ENCODE measurements around the gene SHOC1. TPM values are rescaled to one million over a fixed set of nuclear protein-coding genes. Genes with fewer than 3 reads are reported as not detected.

SHOC1 gene
- total and polyA plus RNA-seq, 2 donors (not counting 1 experiment from before 2014, with no cell fraction given) = not detected

DNA sequence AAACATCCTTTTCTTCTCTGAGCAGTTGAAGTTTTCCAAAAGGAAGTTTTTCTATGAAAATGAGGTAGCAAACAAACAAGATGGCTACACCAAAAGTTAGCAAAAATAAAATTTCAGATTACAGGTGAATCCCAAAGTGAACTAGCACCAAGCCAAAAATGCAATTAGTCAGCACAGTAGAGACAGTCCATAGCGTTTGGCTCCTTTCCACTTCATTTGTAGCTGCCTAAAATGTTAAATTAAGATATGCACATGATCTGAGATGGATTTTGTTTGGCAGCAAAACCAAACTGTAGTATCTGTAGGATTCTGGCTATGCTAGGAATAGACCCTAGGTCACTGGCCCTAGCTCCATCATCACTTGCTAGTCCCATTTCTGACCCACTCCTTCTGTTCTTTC, 45.7 kb upstream of the SHOC1 start:
- H3K9me3 Mint-ChIP-seq (ENCODE audit: insufficient read depth) = no peaks in the 10 kb centered on the region
- no peaks in the 10 kb centered on the region for H3K36me3 ChIP-seq (replicated peaks in 1 of 2; ENCODE audit: control extremely low read depth in 1 of 2, control insufficient read depth in 1 of 2, extremely low read depth in 1 of 2, insufficient read depth in 2 of 2, low read length in 1 of 2)
- H2AFZ ChIP-seq (ENCODE audit: insufficient read depth, low read depth, low read length, poor library complexity, severe bottlenecking) = no peak overlapping the region
- no peak overlapping the region for H3K4me2 ChIP-seq (replicated peaks; ENCODE audit: low read depth, low read length, poor library complexity, severe bottlenecking)
- no peak overlapping the region for H3K27ac ChIP-seq (ENCODE audit: low read length in 2 of 2)
- ChIA-PET POLR2A (no interaction called here), CTCF (no interaction called here)
- TF ChIP-seq, protein P1, sequence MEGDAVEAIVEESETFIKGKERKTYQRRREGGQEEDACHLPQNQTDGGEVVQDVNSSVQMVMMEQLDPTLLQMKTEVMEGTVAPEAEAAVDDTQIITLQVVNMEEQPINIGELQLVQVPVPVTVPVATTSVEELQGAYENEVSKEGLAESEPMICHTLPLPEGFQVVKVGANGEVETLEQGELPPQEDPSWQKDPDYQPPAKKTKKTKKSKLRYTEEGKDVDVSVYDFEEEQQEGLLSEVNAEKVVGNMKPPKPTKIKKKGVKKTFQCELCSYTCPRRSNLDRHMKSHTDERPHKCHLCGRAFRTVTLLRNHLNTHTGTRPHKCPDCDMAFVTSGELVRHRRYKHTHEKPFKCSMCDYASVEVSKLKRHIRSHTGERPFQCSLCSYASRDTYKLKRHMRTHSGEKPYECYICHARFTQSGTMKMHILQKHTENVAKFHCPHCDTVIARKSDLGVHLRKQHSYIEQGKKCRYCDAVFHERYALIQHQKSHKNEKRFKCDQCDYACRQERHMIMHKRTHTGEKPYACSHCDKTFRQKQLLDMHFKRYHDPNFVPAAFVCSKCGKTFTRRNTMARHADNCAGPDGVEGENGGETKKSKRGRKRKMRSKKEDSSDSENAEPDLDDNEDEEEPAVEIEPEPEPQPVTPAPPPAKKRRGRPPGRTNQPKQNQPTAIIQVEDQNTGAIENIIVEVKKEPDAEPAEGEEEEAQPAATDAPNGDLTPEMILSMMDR (IDR thresholded peaks at IDR 0.05) = no peak
- TF ChIP-seq EZH2 (IDR thresholded peaks at IDR 0.05; ENCODE audit: borderline replicate concordance, insufficient read depth, low read depth, low read length, poor library complexity, severe bottlenecking) = no peak
- H3K27ac Mint-ChIP-seq = no peak overlapping the region
- WGBS (ENCODE audit: insufficient coverage) = no CpG with 5 or more reads among the region's 1 CpG
- H3K4me1 Mint-ChIP-seq = peaks cover 9% of the 10 kb centered on the region
- no peaks in the 10 kb centered on the region for H4K20me1 ChIP-seq (ENCODE audit: control insufficient read depth, insufficient read depth, low read length, poor library complexity, severe bottlenecking)
- ATAC-seq (ENCODE audit: low read depth) (no peak), DNase-seq (no peak)
- peaks cover 4% of the 10 kb centered on the region for H3K27me3 Mint-ChIP-seq
- intact Hi-C loops (cut with micrococcal nuclease) = no loop called here
- H3K9me3 ChIP-seq (ENCODE audit: control extremely low read depth in 1 of 3, control insufficient read depth in 2 of 3, insufficient read depth in 1 of 3, low read length in 2 of 3) = no peaks in the 10 kb centered on the region
- H3K9ac ChIP-seq (ENCODE audit: low read length) = no peak overlapping the region
- no peak overlapping the region for H3K4me3 Mint-ChIP-seq
- no peaks in the 10 kb centered on the region for H3K79me2 ChIP-seq (ENCODE audit: control insufficient read depth, insufficient read depth, low read length)
- peaks cover 0 to 4% of the 10 kb centered on the region in 2 donors for H3K4me1 ChIP-seq (ENCODE audit: control insufficient read depth in 2 of 2, insufficient read depth in 2 of 2, low read length in 2 of 2)
- H3K27me3 ChIP-seq (replicated peaks in 1 of 4; ENCODE audit: control extremely low read depth in 1 of 4, control insufficient read depth in 3 of 4, insufficient read depth in 4 of 4, low read length in 3 of 4) = no peaks in the 10 kb centered on the region
- H3K4me3 ChIP-seq (ENCODE audit: control extremely low read depth in 1 of 5, extremely low read depth in 1 of 5, insufficient read depth in 1 of 5, low read depth in 2 of 5, low read length in 4 of 5) = no peak overlapping the region

DNA sequence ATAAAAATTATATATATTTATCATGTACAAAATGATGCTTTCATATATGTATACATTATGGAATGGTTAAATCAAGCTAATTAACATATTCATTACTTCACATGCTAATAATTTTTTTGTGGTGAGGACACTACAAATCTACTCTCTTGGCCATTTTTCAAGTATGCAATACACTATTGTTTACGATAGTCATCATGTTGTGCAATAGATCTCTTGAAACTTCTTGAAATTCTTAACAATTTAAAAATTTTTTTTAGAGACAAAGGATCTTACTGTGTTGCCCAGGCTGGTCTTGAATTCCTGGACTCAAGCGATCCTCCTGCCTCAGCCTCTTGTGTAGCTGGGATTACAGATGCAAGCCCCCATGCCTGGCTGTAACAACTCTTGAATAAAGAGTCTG, 45.2 kb upstream of the SHOC1 start:
- intact Hi-C loops (cut with micrococcal nuclease) = no loop called here
- Mint-ChIP-seq H3K9me3 (ENCODE audit: insufficient read depth) (no peaks in the 10 kb centered on the region), H3K27ac (no peak overlapping the region), H3K4me1 (peaks cover 9% of the 10 kb centered on the region), H3K4me3 (no peak overlapping the region), H3K27me3 (peaks cover 4% of the 10 kb centered on the region)
- Histone ChIP-seq H2AFZ (ENCODE audit: insufficient read depth, low read depth, low read length, poor library complexity, severe bottlenecking) (no peak overlapping the region), H3K27ac (ENCODE audit: low read length in 2 of 2) (no peak overlapping the region), H3K9ac (ENCODE audit: low read length) (no peak overlapping the region), H3K9me3 (ENCODE audit: control extremely low read depth in 1 of 3, control insufficient read depth in 2 of 3, insufficient read depth in 1 of 3, low read length in 2 of 3) (no peaks in the 10 kb centered on the region), H3K4me1 (ENCODE audit: control insufficient read depth in 2 of 2, insufficient read depth in 2 of 2, low read length in 2 of 2) (peaks cover 0 to 4% of the 10 kb centered on the region in 2 donors), H3K27me3 (replicated peaks in 1 of 4; ENCODE audit: control extremely low read depth in 1 of 4, control insufficient read depth in 3 of 4, insufficient read depth in 4 of 4, low read length in 3 of 4) (no peaks in the 10 kb centered on the region), H3K79me2 (ENCODE audit: control insufficient read depth, insufficient read depth, low read length) (no peaks in the 10 kb centered on the region), H3K4me2 (replicated peaks; ENCODE audit: low read depth, low read length, poor library complexity, severe bottlenecking) (no peak overlapping the region), H4K20me1 (ENCODE audit: control insufficient read depth, insufficient read depth, low read length, poor library complexity, severe bottlenecking) (no peaks in the 10 kb centered on the region), H3K4me3 (ENCODE audit: control extremely low read depth in 1 of 5, extremely low read depth in 1 of 5, insufficient read depth in 1 of 5, low read depth in 2 of 5, low read length in 4 of 5) (no peak overlapping the region), H3K36me3 (replicated peaks in 1 of 2; ENCODE audit: control extremely low read depth in 1 of 2, control insufficient read depth in 1 of 2, extremely low read depth in 1 of 2, insufficient read depth in 2 of 2, low read length in 1 of 2) (no peaks in the 10 kb centered on the region)
- CTCF ChIA-PET = no interaction called here
- TF ChIP-seq, protein P1 (IDR thresholded peaks at IDR 0.05) = no peak
- no peak for TF ChIP-seq EZH2 (IDR thresholded peaks at IDR 0.05; ENCODE audit: borderline replicate concordance, insufficient read depth, low read depth, low read length, poor library complexity, severe bottlenecking)
- DNase-seq = no peak
- WGBS (ENCODE audit: insufficient coverage) = 91% methylated on average over 1 of the region's 2 CpGs
- no peak for ATAC-seq (ENCODE audit: low read depth)
- POLR2A ChIA-PET = no interaction called here

All from B cell (primary cell).